ENCODE results near the gene NGB.

NGB gene

GRCh38 chr14:77264466-77265186 is 6.4 kb downstream of the NGB start:
- no peak for DNase-seq (ENCODE audit: low spot score)

DNA sequence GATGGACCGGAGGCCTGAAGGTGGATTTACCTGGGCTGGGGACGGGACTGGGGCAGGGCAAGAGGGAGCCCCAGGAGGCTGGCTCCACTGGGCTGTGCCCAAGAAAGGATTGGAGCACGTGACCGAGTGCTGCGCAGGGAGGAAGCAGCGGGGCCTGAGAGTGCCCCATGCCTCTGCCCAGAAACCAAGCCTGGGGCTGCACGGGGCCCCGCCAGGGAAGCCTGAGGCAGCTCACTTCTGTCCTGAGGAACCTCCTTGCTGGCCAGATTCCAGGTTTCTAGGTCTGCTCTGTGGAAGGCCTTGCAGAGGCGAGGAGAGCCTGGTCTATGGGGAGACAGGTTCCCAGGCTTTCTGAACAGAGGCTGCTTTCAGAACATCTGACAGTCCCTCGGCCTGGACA is 10.4 kb downstream of the NGB start:
- DNase-seq (ENCODE audit: low spot score) = no peak

- no peak for DNase-seq (ENCODE audit: low spot score)
These were observed 10.8 kb downstream of the NGB start for GRCh38 chr14:77260199-77260598.

GRCh38 chr14:77259025-77259715 is 11.8 kb downstream of the NGB start:
- no peak for DNase-seq (ENCODE audit: low spot score)

- no peak for DNase-seq (ENCODE audit: low spot score)
These were observed 12.4 kb downstream of the NGB start for GRCh38 chr14:77258566-77258965.

- no peak for DNase-seq (ENCODE audit: low spot score)
These were observed 13.3 kb downstream of the NGB start for GRCh38 chr14:77257700-77258099.

DNA sequence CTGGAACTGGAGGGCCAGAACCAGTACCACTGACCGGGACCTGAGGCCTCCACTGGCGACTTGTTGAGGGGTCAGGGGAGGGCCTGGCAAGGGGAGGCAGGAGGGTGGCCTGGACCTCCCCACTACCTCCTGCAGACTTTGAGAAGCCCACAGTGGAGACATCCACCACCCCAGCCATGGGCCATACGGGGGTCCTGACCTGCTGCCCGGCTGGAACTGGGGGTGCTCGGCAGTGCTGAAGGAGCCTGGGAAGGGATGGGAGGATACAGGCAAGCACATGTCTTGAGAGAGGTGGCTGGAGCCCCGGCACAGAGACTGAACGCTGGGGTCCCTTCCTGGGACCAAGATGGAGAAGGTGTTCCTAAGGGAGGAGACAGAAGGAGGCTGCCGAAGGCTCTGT is 14.3 kb downstream of the NGB start:
- DNase-seq (ENCODE audit: low spot score) = no peak

DNA sequence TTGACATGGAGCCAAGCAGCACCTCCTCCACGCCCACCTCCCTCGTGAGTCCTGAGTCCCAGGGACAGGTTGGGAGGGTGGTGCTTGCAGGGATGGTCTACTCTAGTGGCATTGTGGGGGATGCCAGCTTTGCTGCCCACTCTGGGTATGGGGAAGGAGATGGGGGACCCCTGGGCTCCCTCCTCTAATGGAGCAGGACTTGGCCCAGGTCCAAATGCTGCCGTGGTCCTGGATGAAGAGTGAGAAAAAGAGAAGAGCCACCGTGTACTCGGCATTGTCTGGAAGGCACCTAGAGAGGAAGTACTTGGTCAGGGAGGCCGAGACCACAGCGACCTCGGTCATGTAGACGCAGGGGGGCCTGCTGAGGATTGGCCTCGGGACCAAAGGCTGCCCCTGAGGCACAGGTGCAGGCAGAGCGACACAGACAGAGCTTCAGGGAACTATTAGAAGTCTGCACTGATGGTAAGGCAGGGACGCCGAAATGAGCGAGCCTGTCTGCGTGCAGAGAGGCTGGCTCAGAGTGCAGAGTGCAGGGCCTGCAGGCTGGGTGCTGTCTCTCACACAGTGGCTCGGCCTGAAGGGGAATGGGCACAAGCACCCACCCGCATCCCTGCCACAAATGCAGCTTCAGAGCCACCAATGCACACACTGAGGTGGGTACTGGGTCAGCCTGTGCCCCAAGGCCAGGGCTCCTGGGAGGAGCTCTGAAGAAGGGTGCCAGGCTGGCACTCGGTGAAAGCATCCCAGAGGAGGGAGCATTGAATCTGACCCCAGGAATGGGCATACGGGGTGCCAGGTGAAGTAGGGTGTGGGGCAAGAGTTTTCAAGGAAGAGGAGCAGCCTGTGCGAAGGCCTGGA is 17.4 kb downstream of the NGB start:
- DNase-seq (ENCODE audit: low spot score) = no peak

GRCh38 chr14:77251870-77252269 is 19.1 kb downstream of the NGB start:
- no peak for DNase-seq (ENCODE audit: low spot score)

GRCh38 chr14:77250927-77251326 is 20.1 kb downstream of the NGB start:
- DNase-seq (ENCODE audit: low spot score) = no peak

- DNase-seq (ENCODE audit: low spot score) = no peak
These were observed 21.7 kb downstream of the NGB start for GRCh38 chr14:77249286-77249685.

DNA sequence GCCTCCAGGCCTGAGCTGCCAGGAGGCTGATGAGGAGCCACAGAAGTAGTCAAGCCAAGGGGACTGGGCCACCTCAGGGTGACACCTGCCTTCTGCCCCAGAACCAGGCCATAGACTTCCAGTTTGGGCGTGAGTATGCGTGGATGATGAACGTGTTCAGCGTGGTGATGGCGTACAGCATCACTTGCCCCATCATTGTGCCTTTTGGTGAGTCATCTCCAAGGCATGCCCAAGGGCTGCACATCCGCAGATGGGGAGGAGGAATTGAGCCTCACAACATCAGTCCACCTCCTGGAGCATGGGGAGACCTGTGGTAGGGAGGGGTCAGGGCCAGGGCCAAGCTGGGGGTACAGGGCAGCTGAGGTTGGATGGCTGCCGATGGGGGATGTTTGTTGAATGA is 22.3 kb downstream of the NGB start:
- no peak for DNase-seq (ENCODE audit: low spot score)

GRCh38 chr14:77246784-77247183 is 24.2 kb downstream of the NGB start:
- no peak for DNase-seq (ENCODE audit: low spot score)

DNA sequence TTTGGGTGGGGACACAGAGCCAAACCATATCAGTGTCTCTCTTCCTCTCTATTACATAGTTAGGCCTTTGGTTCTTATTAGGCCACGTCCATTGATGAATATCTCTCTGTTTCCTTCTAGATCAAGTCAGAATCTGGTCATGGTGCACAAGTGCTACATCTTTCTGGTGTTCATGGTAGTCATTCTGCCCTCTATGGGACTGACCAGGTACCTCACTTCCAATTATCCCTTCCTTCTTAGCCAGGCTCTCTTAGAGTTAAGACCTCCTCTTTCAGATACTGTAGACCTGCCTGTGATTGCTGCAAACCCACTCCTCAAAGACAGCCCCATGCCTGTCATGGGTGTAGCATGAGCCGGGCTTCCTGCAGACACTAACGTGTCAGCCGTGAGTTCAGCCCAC is 25.2 kb downstream of the NGB start:
- DNase-seq (ENCODE audit: low spot score) = no peak

DNA sequence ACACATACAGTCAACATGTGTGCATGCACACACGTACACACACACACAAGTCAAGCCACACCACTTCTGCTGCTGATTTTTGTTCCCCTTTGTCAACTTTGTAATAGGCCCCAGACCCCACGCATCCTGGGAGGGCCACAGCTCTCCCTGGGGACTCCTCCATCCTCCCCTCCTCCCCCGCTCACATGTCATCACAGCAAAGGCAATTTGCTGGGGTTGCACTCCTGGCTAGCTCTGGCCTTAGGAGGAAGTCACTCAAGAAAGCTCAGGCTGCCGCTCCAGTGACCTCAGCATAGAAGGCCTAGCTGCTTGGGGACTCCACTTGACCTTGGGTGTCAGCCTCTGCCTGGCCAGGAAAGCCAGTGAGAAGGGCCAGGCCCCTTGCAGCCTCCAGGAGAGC is 27.2 kb downstream of the NGB start:
- no peak for DNase-seq (ENCODE audit: low spot score)

DNA sequence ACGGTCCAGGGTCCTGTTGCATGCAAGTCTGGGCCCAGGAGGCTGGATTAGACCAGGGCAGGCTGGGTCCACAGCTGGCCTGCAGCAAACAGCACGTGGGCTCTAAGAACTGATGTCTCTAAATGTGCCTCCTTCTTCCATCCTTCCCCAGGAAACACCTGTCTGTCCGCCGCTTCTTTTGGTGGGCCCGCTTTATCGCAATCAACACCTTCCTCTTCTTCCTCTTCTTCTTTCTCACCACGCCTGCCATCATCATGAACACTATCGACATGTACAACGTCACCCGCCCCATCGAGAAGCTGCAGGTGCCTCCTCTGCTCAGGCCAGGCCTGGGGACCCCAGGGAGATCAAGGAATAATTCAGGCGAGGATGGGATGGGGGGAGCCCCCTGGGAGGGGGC is 28.3 kb downstream of the NGB start:
- DNase-seq (ENCODE audit: low spot score) = no peak

GRCh38 chr14:77241955-77242354 is 29.1 kb downstream of the NGB start:
- no peak for DNase-seq (ENCODE audit: low spot score)

DNA sequence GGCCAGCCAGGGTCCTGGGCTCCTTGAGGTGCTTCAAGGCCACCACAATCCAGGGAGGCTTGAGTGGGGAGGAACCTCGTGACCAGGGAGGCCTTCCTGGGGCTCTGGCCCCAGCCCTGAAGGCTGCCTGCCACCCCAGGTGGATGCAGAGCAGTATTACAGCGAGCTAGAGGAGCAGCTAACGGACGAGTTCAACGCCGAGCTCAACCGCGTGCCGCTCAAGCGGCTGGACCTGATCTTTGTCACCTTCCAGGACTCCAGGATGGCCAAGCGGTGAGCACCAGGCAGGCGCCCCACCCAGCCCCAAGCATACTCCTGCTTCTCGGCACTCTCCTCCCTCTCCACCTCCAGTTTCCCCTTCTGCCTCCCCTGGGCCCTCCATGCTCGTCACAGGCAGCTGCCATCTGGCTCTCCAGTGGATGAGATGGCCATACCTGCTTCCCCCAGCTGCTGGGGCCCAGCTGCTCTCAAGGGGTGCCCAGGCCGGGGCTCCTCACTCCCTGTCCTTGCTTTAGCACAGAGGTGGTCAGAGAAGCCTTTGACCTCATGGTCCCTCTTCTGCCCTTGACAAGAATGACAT is 30.6 kb downstream of the NGB start:
- no peak for DNase-seq (ENCODE audit: low spot score)

GRCh38 chr14:77239412-77239811 is 31.6 kb downstream of the NGB start:
- DNase-seq (ENCODE audit: low spot score) = no peak

- no peak for DNase-seq (ENCODE audit: low spot score)
These were observed 32.0 kb downstream of the NGB start for GRCh38 chr14:77238996-77239395.

GRCh38 chr14:77238356-77238755 is 32.6 kb downstream of the NGB start:
- no peak for DNase-seq (ENCODE audit: low spot score)

DNA sequence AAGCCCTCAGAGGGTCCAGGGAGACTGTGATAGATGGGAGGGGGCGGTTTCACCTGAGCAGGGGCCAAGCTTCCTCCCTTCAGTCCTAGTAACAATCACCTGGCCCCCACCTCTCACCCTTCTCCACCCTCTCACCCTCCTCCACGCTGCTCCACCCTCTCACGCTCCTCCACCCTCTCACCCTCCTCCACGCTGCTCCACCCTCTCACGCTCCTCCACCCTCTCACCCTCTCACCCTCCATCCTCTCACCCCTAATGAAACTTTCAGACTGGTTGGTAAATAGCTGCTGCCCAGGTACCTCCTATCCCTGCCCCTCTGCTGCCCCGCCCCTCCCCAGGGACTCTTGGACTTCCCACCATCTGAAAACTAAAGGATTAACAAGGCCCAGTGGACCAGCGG is 34.2 kb downstream of the NGB start:
- no peak for DNase-seq (ENCODE audit: low spot score)

DNA sequence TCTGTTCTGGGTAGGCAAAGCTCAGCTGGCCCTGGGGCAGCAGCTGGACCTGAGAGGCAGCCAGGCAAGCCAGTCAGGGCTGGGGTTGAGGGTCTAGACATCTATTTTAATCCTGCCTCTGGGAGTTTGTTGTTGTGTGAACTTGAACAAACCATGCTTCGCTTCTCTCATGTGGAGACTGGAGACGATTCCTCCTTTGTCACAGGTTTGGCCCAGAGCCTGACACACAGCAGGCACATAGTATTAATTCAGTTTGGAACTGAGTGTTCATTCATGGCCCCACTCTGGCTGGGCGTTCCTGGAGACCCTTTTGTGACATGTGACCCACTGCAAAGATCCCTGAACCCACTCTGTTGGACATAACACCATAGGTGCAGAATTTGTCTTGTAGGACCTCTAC is 39.3 kb downstream of the NGB start:
- no peak for DNase-seq (ENCODE audit: low spot score)

All from AG20443 (cell line).